Measurements from ENCODE around the gene GCAT.
"Not testable (repeated sequence)": the region's sequence is repeated elsewhere in the genome, so short reads cannot be mapped to it uniquely, and the experiment has no call there.

The GCAT gene

GRCh38 chr22:37782340-37783168 lies 25.2 kb upstream of the GCAT start:
- no peak for DNase-seq

GRCh38 chr22:37784829-37785495 lies 22.8 kb upstream of the GCAT start:
- no peak for DNase-seq

DNA sequence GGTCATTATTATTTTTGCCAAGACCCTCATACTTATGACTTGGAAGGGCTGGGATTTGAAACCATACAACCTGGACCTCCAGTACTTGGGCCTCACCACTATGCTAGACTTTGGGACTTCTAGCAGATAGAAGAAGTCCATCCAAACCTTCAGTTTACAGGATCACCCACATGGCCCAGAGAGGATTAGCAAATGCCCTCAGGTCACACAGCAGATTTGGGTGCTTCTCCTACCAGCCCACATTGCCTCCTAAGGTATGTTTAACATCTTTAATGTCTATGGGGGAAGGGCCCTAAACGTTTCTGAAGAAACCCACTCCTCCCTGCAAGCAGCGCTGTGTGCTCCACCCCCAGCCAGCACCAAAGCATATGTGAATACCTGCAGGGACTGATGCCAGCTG lies 17.5 kb upstream of the GCAT start:
- DNase-seq, result no peak

DNA sequence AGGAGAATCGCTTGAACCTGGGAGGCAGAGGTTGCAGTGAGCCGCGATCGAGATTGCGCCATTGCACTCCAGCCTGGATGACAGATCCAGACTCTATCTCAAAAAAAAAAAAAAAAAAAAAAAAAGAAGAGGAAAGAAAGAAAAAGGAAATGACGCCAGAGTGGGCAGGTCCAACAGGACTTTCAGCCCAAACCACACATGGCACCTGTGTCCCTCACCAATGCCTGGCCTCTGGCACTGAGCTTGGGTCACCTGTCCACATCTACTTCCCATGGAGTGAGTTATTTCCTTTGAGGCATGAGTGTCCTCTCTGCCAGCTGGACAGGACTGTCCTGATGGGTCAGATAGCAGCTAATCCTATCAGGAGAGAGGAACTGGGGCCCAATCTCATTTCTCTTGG lies 15.2 kb upstream of the GCAT start:
- DNase-seq, result no peak

- no peak for DNase-seq
Measured at GRCh38 chr22:37794376-37794775, 13.4 kb upstream of the GCAT start.

DNA sequence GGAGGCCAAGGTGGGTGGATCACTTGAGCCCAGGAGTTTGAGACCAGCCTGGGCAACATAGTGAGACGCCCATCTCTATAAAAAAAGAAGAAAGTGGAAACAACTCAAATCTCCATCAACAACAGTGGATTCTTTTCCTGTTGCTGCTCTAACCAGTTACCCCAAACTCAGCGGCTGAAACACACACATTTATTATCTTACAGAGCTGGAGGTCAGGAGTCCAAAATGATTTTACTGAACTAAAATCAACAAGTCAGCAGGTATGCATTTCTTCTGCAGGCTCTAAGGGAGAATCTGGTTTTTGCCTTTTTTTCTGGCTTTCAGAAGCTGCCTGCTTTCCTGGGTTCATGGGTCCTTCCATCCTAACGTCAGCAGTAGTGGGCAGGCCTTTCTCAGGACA lies 11.7 kb upstream of the GCAT start:
- DNase-seq, result no peak

DNA sequence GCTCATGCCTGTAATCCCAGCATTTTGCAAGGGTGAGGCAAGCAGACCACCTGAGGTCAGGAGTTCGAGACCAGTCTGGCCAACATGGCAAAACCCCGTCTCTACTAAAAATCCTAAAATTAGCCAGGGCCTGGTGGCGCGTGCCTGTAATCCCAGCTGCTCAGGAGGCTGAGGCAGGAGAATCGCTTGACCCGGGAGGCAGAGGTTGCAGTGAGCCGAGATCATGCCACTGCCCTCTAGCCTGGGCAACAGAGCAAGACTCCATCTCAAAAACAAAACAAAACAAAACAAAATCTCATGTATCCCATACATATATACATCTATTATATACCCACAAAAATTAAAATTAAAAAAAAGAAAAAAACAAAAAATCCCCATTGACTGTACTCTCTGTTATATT lies 10.5 kb upstream of the GCAT start:
- not testable (repeated sequence) for DNase-seq

- no peak for DNase-seq
Measured at GRCh38 chr22:37797874-37798500, 9.7 kb upstream of the GCAT start.

DNA sequence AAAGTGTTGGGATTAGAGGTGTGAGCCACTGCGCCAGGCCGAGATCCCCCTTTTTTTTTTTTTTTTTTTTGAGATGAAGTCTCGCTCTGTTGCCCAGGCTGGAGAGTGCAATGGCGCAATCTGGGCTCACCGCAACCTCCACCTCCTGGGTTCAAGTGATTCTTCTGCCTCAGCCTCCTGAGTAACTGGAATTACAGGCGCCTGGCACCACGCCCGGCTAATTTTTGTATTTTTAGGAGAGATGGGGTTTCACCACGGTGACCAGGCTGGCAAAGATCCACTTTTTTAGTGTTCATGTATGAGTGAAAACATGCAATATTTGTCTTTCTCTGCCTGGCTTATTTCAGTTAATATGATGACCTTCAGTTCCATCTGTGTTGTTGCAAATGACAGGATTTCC lies 7.8 kb upstream of the GCAT start:
- not testable (repeated sequence) for DNase-seq

DNA sequence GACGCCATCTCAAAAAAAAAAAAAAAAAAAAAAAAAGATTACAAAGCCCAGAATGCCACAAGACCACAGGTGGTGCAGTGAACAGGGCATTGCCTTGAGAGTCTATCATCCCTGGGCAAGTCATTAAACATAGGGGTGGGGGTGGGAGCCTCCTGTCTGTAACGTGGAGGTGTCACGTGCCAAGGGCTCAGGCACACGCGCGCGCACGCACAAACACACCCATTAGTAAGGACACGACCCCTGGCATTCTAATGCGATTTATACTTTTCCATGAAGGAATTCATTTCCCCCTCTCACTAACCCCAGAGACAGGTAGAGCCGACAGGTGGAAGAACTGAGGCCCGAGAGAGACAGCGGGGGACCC lies 5.8 kb upstream of the GCAT start:
- DNase-seq, result no peak

DNA sequence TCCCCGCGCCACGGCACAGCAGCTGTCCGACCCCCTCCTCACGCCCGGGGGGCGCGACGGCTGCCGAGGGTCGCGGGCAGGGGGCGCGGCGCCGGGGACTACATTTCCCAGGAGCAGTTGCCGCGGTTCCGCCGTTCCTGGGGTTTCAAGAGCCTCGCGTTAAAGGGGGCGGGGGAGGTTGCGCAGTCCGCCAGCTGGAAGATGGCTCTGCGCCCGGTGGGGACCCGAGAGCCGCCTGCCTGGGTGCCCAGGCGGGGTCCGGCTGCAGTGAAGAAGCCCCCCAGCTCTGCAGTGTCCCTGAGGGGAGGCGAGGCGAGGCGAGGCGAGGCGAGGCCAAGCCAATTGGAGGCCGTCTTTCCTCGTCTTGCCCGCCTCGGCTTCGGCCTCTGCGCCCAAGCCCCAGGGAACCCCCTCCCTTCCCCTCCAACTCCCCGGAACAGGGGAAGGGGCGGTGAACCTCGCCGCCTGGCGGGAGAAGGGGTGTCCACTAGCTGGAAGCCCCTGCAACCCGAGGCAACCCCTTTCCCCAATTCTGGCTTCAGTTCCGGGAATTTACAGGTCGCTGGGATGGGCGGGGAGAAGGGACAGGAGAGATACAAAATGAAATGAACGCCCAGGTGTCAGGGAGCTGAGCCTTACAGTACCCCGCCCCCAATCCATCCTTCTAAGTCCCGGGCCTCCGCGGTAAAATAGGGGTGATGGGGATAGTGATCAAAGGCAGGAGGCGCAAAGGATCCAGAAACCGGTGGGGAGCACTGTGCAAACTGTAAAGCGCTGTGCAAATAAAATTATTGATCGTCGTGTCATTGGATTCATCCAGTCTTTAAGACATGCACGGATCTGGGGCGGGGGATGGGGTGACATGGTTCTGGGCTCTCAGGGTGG lies 5.2 kb upstream of the GCAT start:
- no peak for DNase-seq

DNA sequence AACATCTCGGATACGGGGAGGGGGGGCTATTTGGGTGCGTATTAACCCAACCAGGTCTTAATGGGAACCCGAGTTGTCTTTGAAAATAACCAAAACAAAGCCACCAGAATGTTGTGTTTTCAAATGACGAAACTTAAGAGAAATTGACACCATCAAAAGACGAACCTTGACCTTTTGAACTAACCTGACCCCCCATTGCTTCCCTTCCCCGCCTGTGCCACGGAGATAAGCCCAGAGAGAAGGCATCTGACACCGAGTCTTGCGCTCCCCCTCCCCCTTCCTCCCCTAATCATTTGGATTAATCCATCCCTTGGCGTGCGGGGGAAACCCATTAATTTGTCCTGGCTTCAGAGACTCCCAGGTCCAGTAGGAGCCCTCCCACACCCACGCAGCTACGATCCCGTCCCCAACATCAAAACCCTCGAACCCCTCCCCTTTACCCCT lies 4.5 kb upstream of the GCAT start:
- DNase-seq, result no peak

GRCh38 chr22:37803639-37804351 lies 3.9 kb upstream of the GCAT start:
- no peak for DNase-seq

- no peak for DNase-seq
Measured at GRCh38 chr22:37804352-37804880, 3.3 kb upstream of the GCAT start.

DNA sequence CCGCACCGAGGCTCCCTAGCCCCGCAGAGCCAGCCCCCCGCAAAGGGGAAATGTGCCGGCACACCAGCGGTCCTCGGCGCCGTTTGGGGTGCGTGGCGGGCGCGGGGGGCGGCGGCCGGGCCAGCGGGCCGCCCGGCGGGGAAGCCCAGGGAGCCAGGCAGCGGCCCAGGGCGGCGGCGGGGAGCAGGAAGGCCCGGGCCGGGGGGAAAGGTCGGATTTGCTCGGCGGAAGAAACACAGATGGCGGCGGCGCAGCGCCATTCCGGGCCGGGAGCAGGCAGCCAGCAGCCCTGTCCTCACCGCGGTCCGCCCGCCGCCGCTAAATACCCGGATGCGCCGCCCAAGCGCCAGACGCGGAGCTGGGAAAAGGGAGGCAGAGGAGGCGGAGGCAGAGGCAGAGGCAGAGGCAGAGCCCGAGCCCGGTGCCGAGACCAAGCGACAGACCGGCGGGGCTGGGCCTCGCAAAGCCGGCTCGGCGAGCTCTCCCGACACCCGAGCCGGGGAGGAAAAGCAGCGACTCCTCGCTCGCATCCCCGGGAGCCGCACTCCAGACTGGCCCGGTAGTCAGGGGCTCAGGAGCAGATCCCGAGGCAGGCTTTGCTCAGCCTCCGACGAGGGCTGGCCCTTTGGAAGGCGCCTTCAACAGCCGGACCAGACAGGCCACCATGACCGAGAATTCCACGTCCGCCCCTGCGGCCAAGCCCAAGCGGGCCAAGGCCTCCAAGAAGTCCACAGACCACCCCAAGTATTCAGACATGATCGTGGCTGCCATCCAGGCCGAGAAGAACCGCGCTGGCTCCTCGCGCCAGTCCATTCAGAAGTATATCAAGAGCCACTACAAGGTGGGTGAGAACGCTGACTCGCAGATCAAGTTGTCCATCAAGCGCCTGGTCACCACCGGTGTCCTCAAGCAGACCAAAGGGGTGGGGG lies 2.6 kb upstream of the GCAT start:
- DNase-seq, result peak; percentile 31

- no peak for DNase-seq
Measured at GRCh38 chr22:37805810-37806277, 1.9 kb upstream of the GCAT start.

DNA sequence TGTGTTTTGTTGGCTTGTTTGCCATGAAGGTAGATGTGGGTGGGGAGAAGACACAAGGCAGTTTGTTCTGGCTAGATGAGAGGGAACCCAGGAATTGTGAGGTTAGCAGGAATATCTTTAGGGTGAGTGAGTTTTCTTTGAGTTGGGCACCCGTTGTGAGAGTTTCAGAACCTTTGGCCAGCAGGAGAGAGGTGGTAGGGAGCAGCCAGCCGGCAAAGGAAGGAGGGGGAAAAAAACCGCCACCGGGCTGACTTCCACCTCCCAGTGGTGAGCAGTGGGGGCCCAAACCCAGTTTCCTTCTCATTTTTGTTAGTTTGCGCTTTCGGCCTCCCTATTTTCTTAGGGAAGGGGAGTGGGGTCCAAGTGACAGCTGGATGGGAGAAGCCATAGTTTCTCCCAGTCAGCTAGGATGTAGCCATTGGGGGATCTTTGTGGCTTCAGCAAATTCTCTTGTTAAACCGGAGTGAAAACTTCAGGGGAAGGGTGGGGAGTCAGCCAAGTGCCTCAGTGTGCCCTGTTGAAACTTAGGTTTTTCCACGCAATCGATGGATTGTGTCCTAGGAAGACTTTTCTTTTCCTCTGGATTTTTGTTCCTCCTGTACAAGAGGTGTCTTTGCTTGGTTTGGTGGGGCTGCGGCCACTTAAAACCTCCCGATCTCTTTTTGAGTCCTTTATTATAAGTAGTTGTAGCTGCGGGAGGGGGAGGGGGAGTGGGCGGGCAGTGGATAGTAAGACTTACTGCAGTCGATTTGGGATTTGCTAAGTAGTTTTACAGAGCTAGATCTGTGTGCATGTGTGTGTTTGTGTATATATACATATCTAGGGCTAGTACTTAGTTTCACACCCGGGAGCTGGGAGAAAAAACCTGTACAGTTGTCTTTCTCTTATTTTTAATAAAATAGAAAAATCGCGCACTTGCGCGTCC lies 1.1 kb upstream of the GCAT start:
- DNase-seq, result no peak

DNA sequence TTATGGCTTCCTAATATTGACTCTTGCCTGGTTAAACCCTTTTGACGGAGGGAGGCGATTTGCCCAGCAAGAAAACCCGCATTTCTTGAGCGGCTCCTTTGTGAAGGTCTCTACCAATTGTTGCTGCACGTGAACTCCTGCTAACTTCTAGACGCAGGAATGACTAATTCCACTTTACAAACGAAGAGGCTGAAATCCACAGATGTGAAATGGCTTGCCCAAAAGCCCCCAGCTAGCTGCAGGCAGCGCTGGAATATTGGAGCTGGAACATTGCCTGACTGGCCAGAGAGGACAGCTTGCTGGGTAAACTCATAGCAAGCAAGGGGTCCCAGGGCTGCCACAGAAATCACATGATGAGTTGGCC lies 542 bp downstream of the GCAT start:
- DNase-seq, result no peak

DNA sequence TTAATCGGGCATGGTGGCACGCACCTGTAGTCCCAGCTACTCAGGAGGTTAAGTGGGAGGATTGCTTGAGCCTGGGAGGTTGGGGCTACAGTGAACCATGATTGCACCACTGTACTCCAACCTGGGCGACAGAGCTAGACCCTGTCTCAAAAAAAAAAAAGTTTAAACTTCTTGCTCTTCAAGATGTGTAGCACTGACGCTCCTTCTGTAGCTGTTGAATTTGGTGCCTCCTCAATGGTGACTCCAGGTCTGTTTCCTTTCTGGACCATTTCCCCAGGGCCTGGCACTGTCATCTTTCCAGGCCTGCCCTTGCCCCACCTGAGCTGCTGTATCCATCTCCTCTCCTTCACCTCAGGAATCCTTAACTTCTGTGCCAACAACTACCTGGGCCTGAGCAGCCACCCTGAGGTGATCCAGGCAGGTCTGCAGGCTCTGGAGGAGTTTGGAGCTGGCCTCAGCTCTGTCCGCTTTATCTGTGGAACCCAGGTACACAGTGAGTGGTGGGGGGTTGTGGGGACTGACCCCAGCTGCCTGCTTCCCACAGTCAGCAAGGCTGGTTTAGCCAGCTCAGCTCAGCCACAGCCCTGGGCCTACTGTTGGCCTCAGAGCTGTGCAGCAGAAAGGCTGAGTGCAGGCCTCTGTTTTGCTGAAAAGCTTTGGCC lies 2.1 kb downstream of the GCAT start:
- no peak for DNase-seq
